ACC112 (cell line): ENCODE results near the gene GDI1.

Experiments
- H2AFZ ChIP-seq: fragments of 200-600 bp; sonication (generic); one replicate; pipeline ENCODE4 v1.6.0; 2017; ENCODE audit warnings: antibody characterized with exemption, low read length; ENCODE audit not compliant: unreplicated experiment
- H3K27ac ChIP-seq: fragments of 200-600 bp; sonication (generic); 2 replicates; pipeline ENCODE4 v1.5.1; 2014; ENCODE audit warnings: low read depth, mild to moderate bottlenecking, antibody characterized with exemption, low read length, moderate library complexity
- H3K27me3 ChIP-seq: fragments of 200-600 bp; sonication (generic); 2 replicates; pipeline ENCODE4 v1.6.1; 2014; ENCODE audit warnings: mild to moderate bottlenecking, antibody characterized with exemption, low read length, moderate library complexity, mixed read lengths; ENCODE audit not compliant: insufficient read depth
- H3K36me3 ChIP-seq: fragments of 200-600 bp; sonication (generic); 2 replicates; pipeline ENCODE4 v1.6.1; 2016; ENCODE audit warnings: mild to moderate bottlenecking, antibody characterized with exemption, low read length, moderate library complexity, mixed read lengths; ENCODE audit not compliant: insufficient read depth
- H3K4me1 ChIP-seq: fragments of 200-600 bp; sonication (generic); one replicate; pipeline ENCODE4 v1.6.1; 2016; ENCODE audit warnings: low read length, mixed read lengths; ENCODE audit not compliant: insufficient read depth, unreplicated experiment, control insufficient read depth
- H3K4me3 ChIP-seq: fragments of 200-600 bp; sonication (generic); 2 replicates; pipeline ENCODE4 v1.5.1; 2014; ENCODE audit warnings: mild to moderate bottlenecking, low read depth, low read length
- H3K79me2 ChIP-seq: fragments of 200-600 bp; sonication (generic); one replicate; pipeline ENCODE4 v1.6.0; 2016; ENCODE audit warnings: low read length; ENCODE audit not compliant: control insufficient read depth, unreplicated experiment, insufficient read depth

GDI1 gene

DNA sequence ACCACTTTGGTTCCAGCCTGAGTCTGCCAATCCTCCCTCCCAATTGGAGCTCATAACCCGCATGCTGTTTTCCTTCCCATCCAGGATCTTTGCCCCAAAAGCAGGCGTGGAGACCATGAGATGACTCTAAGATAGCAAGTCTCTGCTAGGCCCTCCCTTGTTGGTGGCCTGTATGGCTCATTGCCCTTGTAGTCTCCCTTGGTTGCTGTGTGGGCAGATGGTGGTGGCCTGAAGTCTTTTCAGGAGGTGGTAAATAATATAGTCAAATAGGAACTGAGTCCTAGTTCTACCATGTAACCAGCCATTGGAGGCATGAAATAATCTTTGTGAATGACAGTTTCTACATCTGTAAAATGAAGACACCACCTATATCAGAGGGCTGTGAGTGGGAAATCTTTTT, 7.2 kb upstream of the GDI1 start:
- H3K4me1 ChIP-seq = no peaks in the 10 kb centered on the region
- peak overlapping the region; percentile 90 for H3K4me3 ChIP-seq
- H3K27ac ChIP-seq = no peak overlapping the region
- peaks cover 18% of the 10 kb centered on the region for H3K79me2 ChIP-seq
- H2AFZ ChIP-seq = no peak overlapping the region
- no peaks in the 10 kb centered on the region for H3K36me3 ChIP-seq
- no peaks in the 10 kb centered on the region for H3K27me3 ChIP-seq

DNA sequence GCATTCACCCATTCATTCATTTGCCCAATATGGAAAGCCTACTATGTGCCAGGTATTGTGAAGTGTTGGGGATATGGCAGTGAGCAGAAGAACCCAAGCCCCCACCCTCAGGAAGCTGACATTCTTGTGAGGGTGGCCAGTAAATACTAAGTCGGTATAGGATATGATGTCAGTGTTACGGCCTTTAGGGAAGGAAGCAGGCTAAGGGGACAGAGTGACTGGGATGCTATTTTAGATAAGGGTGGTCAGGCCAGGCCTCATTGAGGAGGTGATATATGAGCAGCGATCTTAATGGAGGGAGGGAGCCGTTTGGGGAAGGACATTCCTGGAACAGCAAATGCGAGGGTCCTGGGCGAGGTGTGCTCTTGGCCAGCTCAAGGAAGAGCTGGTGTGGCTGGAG, 6.5 kb upstream of the GDI1 start:
- H3K4me1 ChIP-seq = no peaks in the 10 kb centered on the region
- H3K27me3 ChIP-seq = no peaks in the 10 kb centered on the region
- no peaks in the 10 kb centered on the region for H3K36me3 ChIP-seq
- no peak overlapping the region for H3K27ac ChIP-seq
- H3K79me2 ChIP-seq = peaks cover 18% of the 10 kb centered on the region
- H2AFZ ChIP-seq = no peak overlapping the region
- H3K4me3 ChIP-seq = no peak overlapping the region

DNA sequence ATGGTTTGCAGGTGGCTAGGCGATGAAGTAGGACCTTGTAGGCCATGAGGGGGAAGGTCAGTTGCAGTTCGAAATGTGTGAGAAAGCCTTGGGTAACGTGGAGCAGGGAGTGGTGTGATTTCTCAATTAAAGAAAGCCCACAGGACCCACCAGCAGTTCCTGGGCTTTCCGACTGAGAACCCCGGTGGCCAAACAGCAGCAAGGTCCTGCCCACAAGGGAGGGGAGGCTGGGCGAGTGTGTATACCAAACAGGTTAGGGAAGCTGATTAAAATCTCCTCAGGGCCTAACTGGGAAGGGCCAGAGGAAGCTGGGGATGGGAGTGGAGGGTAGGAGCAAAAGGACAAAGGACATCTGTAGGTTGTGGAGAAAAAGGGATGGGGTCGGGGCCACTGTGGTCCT, 6.0 kb upstream of the GDI1 start:
- Histone ChIP-seq H3K79me2 (peaks cover 18% of the 10 kb centered on the region), H3K4me3 (no peak overlapping the region), H2AFZ (no peak overlapping the region), H3K27ac (no peak overlapping the region), H3K27me3 (no peaks in the 10 kb centered on the region), H3K4me1 (no peaks in the 10 kb centered on the region), H3K36me3 (no peaks in the 10 kb centered on the region)

GRCh38 chrX:154431341-154431740, 5.6 kb upstream of the GDI1 start:
- peaks cover 3% of the 10 kb centered on the region for H3K4me1 ChIP-seq
- no peak overlapping the region for H2AFZ ChIP-seq
- no peak overlapping the region for H3K27ac ChIP-seq
- H3K79me2 ChIP-seq = peaks cover 18% of the 10 kb centered on the region
- H3K27me3 ChIP-seq = no peaks in the 10 kb centered on the region
- H3K36me3 ChIP-seq = no peaks in the 10 kb centered on the region
- no peak overlapping the region for H3K4me3 ChIP-seq

- Histone ChIP-seq H3K36me3 (no peaks in the 10 kb centered on the region), H3K27me3 (no peaks in the 10 kb centered on the region), H3K27ac (no peak overlapping the region), H3K4me3 (no peak overlapping the region), H2AFZ (no peak overlapping the region), H3K4me1 (peaks cover 3% of the 10 kb centered on the region), H3K79me2 (peaks cover 18% of the 10 kb centered on the region)
Measured at GRCh38 chrX:154432210-154432609, 4.7 kb upstream of the GDI1 start.

GRCh38 chrX:154433605-154434004, 3.3 kb upstream of the GDI1 start:
- Histone ChIP-seq H3K4me3 (no peak overlapping the region), H3K27me3 (no peaks in the 10 kb centered on the region), H3K27ac (no peak overlapping the region), H3K4me1 (peaks cover 3% of the 10 kb centered on the region), H2AFZ (no peak overlapping the region), H3K36me3 (no peaks in the 10 kb centered on the region), H3K79me2 (peaks cover 28% of the 10 kb centered on the region)

GRCh38 chrX:154434394-154435168, 2.4 kb upstream of the GDI1 start:
- peaks cover 3% of the 10 kb centered on the region for H3K4me1 ChIP-seq
- no peaks in the 10 kb centered on the region for H3K27me3 ChIP-seq
- no peak overlapping the region for H3K4me3 ChIP-seq
- H3K36me3 ChIP-seq = no peaks in the 10 kb centered on the region
- no peak overlapping the region for H2AFZ ChIP-seq
- peaks cover 30% of the 10 kb centered on the region for H3K79me2 ChIP-seq
- H3K27ac ChIP-seq = no peak overlapping the region

DNA sequence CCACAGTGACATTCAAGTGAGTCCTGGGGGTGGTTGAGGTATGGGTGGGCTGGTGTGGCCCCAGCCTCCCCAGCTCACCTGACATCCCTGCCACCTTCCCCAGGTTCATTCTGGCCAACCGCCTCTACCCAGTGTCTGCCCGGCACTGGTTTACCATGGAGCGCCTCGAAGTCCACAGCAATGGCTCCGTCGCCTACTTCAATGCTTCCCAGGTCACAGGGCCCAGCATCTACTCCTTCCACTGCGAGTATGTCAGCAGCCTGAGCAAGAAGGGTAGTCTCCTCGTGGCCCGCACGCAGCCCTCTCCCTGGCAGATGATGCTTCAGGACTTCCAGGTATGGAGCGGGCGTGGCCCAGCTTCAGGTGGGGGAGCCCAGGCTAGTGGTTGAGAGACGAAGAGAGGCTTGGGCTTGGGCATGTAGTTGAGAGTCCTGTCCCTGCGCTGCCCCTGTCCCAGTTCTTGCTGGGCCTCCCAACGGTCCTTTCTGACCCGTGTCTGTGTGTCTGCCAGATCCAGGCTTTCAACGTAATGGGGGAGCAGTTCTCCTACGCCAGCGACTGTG, 1.7 kb upstream of the GDI1 start:
- Histone ChIP-seq H3K36me3 (no peaks in the 10 kb centered on the region), H2AFZ (no peak overlapping the region), H3K4me1 (peaks cover 3% of the 10 kb centered on the region), H3K27ac (no peak overlapping the region), H3K4me3 (no peak overlapping the region), H3K79me2 (peaks cover 32% of the 10 kb centered on the region), H3K27me3 (no peaks in the 10 kb centered on the region)

GRCh38 chrX:154436374-154436982, 476 bp upstream of the GDI1 start:
- Histone ChIP-seq H3K27me3 (no peaks in the 10 kb centered on the region), H3K4me1 (peaks cover 3% of the 10 kb centered on the region), H3K27ac (peak overlapping the region; percentile 72), H3K36me3 (no peaks in the 10 kb centered on the region), H3K79me2 (peaks cover 33% of the 10 kb centered on the region), H2AFZ (no peak overlapping the region), H3K4me3 (peak overlapping the region; percentile 87)

DNA sequence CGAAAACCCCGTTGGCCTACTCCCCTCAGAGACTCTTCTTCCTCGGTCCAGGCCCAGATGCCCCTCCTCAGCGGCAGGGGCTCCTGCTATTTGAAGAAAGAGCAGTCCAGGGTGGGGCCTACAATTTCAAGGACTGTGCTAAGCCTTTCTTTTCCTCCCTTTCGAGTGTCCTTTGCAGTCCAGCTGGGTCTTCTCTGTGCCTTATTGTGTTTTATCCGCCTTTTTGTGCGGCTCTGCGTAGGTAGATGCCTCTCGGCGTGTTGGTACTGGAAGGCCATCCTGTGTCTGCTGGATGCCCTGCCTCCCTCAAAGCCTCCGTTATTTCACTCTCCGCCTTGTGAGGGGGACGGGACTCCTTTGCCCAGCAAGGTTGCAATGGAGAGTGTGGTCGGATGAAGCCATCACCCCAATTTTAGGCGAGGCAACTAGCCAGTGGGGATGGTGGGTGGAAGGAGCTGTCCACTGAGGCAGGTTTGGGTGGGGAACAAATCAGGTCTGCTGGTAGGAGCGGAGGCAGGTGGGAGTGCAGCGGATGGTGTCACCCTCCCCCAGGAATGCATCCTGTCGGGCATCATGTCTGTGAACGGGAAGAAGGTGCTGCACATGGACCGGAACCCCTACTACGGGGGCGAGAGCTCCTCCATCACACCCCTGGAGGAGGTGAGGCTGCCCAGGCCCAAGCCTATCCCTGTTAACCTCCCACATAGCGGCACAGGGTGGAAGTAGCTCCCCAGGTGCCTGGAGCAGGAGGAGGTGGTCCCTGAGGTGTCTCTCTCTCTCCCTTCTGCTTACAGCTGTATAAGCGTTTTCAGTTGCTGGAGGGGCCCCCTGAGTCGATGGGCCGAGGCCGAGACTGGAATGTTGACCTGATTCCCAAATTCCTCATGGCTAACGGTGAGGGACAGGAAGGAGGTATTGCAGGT, 1.3 kb downstream of the GDI1 start:
- Histone ChIP-seq H3K27me3 (no peaks in the 10 kb centered on the region), H3K4me1 (peaks cover 3% of the 10 kb centered on the region), H3K79me2 (peaks cover 33% of the 10 kb centered on the region), H3K36me3 (no peaks in the 10 kb centered on the region), H3K27ac (no peak overlapping the region), H3K4me3 (peak overlapping the region; percentile 87), H2AFZ (no peak overlapping the region)
